HUES6 (cell line): Measurements from ENCODE around the gene TSR1.

Source experiments
- H3K27ac ChIP-seq: 2 replicates; pipeline ENCODE4 v1.7.0; 2013; ENCODE audit warnings: low read depth, mild to moderate bottlenecking, low read length, inconsistent platforms
- H3K27me3 ChIP-seq: 2 replicates; pipeline ENCODE4 v1.6.1; 2013; ENCODE audit warnings: low read length; ENCODE audit not compliant: control insufficient read depth, insufficient read depth
- H3K36me3 ChIP-seq: 2 replicates; pipeline ENCODE4 v1.6.1; 2013; ENCODE audit warnings: low read length; ENCODE audit not compliant: control insufficient read depth, insufficient read depth
- H3K4me1 ChIP-seq: 2 replicates; pipeline ENCODE4 v1.6.1; 2013; ENCODE audit warnings: low read length; ENCODE audit not compliant: control insufficient read depth, insufficient read depth
- H3K4me3 ChIP-seq: 2 replicates; pipeline ENCODE4 v1.5.1; 2013; ENCODE audit warnings: low read depth, low read length
- H3K9ac ChIP-seq: one replicate; pipeline ENCODE4 v1.6.1; 2013; ENCODE audit warnings: mild to moderate bottlenecking, low read length
- H3K9me3 ChIP-seq: 2 replicates; pipeline ENCODE4 v1.6.1; 2013; ENCODE audit warnings: low read depth, low read length; ENCODE audit not compliant: control insufficient read depth, insufficient read depth

The TSR1 gene

DNA sequence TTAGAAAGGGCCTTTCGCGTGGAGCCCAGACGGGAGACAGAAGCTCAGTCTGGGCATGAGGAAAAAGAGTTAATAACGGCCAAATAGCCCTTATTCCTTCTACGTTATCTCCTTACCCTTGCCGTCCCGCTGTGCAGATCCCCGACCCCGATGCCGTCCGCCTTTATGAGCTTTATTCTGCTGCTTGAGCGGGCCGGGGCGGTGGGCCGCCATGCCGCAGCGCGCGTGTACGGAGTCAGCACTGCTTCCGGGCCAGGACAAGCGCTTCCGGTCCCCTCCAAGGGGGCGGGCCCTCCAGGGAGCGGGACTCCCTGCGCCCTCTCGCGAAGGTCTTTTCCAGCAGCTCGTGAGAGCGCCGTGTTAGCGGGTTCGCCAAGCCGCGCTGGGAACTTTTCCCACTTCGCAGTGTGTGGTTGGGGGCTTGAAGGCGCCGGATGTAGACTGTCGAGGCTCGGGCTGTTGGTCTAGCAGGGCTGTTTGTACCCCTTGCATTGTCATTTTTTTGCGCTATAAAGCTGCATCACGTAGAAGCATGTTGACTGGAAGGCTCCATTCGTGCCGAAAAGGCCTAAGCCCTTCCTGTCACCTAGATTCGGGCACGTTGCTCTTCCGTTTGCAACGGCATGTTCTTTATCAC is at the start of gene TSR1:
TSS of gene TSR1 (minus strand) at position 243 of the 637 bp plus-strand sequence. CDS start at position 213, 30 bp downstream.
- H3K9me3 ChIP-seq: no peaks in the 10 kb centered on the region
- H3K27ac ChIP-seq: peak within 1 kb of the TSS; percentile 85
- peak within 1 kb of the TSS; percentile 96 for H3K4me3 ChIP-seq
- H3K4me1 ChIP-seq: peaks cover 15% of the 10 kb centered on the region
- peak within 1 kb of the TSS; percentile 97 for H3K9ac ChIP-seq
- peaks cover 43% of the 10 kb centered on the region for H3K36me3 ChIP-seq
- no peaks in the 10 kb centered on the region for H3K27me3 ChIP-seq

DNA sequence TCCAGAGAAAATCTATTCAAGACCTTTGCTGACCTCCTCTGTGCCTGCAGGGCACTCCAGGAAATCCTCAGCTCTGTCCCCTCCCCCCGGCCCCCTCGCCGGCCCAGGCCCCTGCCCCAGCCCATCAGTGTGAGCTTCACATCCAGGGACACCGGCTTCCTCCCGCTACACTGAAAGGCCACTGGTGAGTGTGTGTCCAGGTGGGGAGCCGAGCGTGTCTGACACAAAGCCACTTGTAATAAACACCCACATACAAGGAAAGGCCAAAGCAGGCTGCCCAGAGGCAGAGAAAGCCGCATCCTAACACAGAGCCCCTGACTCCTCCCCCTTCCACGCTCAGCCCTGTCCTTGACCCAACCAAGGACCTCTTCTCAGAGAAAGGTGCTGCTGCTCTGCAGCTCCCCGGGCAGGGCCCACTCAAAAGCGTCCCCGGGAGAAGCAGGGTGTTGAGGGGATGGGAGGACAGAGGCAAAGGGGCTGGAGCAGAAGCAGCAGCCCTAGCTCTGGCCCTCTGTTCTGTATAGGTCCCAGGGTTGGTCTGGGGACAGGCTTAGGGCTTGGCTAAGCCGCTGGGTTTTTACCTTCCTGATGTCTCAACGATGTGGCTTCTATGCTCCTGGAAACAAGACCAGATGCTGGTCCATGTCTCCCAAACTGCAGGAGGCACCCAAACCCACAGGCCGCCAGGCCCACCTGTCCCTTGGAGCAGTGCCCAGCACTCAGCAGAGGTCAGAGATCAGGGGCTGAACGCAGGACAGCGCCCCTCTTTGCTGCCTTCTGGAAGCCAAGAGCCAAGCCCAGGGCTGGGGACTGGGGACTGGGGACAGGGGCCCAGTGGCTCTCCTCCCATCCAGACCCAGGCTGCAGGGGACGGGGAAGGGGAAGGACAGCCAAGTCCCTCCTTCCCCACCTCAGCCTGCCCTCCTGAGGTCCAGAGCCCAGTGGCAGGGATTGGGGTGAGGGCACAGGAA is 49.3 kb upstream of the TSR1 start:
- no peak overlapping the region for H3K27ac ChIP-seq
- H3K36me3 ChIP-seq: peaks cover 11% of the 10 kb centered on the region
- H3K4me3 ChIP-seq: no peak overlapping the region; the same call in 1 of the 2 replicates
- no peaks in the 10 kb centered on the region for H3K27me3 ChIP-seq
- H3K9ac ChIP-seq: no peak overlapping the region
- H3K4me1 ChIP-seq: peaks cover 19% of the 10 kb centered on the region
- H3K9me3 ChIP-seq: no peaks in the 10 kb centered on the region

DNA sequence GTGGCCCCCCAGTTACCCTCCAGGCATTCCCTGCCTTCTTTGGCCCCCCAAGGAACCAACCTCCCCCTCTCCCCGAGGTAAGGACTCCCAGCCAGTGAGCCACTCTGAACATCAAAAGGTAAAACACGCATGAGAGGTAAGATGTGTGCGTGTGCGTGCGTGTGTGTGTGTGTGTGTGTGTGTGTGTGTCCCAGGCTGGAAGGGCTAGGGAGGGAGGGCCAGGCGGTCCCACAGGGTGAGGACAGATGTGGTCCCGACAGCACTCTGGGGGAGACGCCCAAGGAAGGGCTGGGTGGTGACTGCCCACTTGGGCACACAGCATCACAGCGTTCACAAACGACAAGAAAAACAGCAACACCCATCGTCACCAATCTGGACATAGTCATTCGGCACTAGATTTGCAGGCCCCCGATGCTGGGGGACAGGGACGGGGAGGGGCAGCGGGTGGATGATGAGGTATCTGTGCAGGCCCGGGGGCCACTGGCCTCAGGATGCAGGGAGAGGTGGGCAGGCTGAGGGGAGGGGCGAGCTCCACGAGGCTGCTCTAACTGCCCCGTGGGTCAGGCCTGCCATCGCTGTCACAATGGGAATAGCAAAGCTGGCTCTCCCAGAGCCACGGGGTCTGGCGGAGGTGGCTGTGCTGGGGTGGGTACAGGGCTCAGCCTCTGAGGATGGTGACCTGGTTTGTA is 48.3 kb upstream of the TSR1 start:
- H3K4me3 ChIP-seq: no peak overlapping the region
- H3K36me3 ChIP-seq: peaks cover 19% of the 10 kb centered on the region
- H3K9me3 ChIP-seq: no peaks in the 10 kb centered on the region
- H3K27ac ChIP-seq: no peak overlapping the region
- H3K27me3 ChIP-seq: no peaks in the 10 kb centered on the region
- H3K4me1 ChIP-seq: peaks cover 19% of the 10 kb centered on the region
- H3K9ac ChIP-seq: no peak overlapping the region

DNA sequence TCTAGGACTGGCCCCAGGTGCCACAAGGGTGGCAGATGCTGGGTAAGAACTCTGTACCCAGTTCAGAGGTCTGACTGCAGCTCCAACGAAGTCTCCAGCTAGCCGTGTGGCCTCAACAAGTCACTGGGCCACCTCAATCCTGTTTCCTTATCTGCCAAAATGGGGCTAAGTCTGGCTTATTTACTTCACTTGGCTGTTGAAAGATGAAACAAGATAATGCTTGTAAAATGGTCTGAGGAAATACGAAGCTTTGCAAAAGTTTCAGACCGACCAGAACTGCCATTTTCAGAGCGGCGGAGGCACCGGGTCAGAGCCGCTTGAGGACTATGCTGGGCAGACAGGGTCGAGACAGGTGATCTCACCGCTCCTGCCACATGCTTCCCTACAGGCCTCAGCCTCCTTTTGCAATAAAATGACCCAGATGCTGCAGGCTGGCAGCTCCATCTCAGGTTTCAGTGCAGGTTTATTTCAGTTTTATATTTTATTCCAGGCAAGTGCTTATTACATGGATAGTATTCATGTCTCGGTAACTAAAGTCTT is 47.4 kb upstream of the TSR1 start:
- H3K4me1 ChIP-seq: peaks cover 19% of the 10 kb centered on the region
- no peak overlapping the region for H3K4me3 ChIP-seq
- H3K27ac ChIP-seq: no peak overlapping the region
- H3K27me3 ChIP-seq: no peaks in the 10 kb centered on the region
- no peak overlapping the region for H3K9ac ChIP-seq
- H3K36me3 ChIP-seq: peaks cover 27% of the 10 kb centered on the region
- no peaks in the 10 kb centered on the region for H3K9me3 ChIP-seq

DNA sequence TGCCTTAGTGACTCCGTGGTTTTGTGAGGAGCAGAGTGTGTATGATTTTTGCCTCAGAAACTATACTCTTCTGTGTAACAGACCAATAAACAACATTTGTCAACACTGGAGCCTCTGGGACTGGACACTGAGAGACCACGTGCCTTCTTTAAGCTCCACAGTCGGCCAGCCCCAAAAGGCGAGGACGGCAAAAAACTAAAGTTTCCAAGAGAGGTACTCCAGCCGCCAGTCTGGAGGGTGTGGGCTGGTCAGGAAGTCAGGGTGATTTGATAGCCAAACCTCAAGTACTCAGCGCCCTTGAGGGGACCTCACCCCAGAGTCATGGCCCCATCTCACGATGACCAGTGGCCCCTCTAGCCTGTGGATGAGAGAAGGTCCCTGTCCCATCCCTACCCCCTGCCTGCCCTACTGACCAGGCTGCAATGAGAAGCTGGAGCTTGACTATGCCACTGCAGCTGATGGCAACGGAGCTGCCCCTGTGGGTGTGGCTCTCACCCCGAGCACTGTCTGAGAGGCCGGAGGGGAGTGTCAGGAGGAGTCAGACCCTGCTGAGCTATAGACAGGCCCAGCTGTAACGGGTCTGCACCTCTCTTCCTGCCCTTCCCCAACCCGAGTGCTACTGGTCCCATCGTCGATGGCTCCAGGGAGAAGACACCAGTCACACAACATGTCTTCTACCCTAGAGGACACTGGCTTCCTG is 44.8 kb upstream of the TSR1 start:
- H3K9me3 ChIP-seq: no peaks in the 10 kb centered on the region
- no peak overlapping the region for H3K27ac ChIP-seq
- H3K27me3 ChIP-seq: no peaks in the 10 kb centered on the region
- H3K36me3 ChIP-seq: peaks cover 40% of the 10 kb centered on the region
- no peak overlapping the region for H3K9ac ChIP-seq
- no peak overlapping the region for H3K4me3 ChIP-seq
- H3K4me1 ChIP-seq: peaks cover 19% of the 10 kb centered on the region

DNA sequence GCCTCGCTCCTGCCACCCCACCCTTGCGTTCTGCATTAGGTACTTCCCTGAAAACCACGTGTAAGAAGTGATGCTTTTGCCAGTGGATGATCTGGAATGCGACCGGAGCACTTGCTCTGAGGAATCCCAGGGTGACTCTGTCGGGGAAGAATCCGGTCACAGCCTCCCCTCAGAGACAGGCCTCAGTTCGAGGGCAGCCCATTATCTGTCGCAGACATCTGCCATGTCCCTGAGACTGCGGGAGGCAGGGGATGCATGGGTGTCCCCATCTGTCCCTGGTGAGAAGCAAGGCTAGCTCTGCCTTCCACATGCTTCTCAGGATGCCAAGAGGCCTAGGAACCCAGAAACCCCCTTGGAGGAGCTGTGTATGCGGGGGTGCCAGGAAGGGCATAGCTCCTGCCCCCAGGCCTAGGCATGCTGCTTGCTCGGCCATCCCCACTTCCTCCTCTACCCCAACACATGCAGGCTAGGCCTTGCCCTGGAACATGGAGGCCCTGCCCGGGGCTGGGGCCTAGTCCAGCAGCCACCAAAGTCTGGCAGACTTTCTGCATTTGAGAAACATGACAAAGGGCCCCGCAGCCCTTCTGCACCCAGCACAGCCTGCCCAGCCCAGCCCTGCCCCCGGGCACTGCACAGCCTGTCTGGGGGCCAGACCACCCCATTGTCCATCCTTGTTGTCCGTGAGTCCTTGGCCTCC is 44.1 kb upstream of the TSR1 start:
- peaks cover 47% of the 10 kb centered on the region for H3K36me3 ChIP-seq
- H3K27ac ChIP-seq: no peak overlapping the region
- no peak overlapping the region for H3K4me3 ChIP-seq
- H3K9ac ChIP-seq: no peak overlapping the region
- no peaks in the 10 kb centered on the region for H3K9me3 ChIP-seq
- H3K27me3 ChIP-seq: no peaks in the 10 kb centered on the region
- peaks cover 16% of the 10 kb centered on the region for H3K4me1 ChIP-seq

DNA sequence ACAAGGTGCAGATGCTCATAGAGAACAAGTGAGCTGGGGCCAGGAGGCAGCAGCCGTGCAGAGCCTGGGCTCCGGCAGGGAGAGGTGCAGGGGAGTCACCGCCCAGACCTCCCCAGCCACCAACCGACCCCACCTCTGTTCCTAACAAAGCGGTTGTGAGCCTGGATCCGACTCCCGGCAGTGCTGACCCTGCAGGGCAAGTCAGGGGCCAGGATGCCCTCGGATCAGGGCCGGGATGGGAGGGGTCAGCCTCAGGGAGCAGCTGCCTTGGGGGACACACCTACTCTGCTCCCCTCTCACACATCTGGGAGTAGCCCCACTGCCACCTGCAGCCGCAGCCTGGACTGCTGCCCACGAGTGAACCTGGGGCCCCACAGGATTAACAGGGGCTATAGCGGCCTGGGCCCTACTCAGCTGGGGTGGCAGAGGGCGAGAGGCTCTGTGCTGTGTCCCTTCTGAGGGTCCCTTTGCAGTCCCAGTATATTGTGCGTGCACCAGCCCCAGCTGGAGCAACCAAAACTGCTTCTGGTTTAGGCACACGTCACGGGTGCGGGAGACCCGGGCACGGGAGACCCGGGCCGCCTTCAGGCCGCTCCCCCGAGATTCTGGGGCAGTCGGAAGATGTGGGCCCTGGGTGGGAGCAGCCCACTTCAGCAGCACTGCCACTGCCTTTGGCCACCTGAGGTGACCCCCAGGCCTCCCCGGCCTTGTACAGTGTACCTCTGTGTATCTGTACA is 43.4 kb upstream of the TSR1 start:
- Histone ChIP-seq H3K27me3 (no peaks in the 10 kb centered on the region), H3K36me3 (peaks cover 54% of the 10 kb centered on the region), H3K4me3 (no peak overlapping the region), H3K27ac (no peak overlapping the region), H3K9ac (no peak overlapping the region), H3K9me3 (no peaks in the 10 kb centered on the region), H3K4me1 (peaks cover 9% of the 10 kb centered on the region; the same call in 1 of the 2 replicates)

DNA sequence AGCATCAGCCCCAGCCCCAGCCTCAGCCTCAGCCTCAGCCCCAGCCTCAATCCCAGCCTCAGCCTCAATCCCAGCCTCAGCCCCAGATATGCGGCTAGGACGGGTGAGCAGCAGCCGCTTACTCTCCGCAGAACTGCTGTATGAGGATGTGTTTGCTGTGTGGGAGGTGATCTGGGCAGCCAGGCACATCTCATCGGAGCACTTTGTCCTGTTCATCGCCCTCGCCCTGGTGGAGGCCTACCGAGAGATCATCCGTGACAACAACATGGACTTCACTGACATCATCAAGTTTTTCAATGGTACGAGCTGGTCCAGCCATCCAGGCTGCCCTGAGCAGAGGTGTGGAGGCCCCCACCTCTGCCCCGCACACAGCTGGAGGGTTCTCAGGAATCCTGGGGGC is 42.6 kb upstream of the TSR1 start:
- no peak overlapping the region for H3K4me3 ChIP-seq
- peaks cover 60% of the 10 kb centered on the region for H3K36me3 ChIP-seq
- H3K27ac ChIP-seq: no peak overlapping the region
- no peaks in the 10 kb centered on the region for H3K27me3 ChIP-seq
- H3K4me1 ChIP-seq: peaks cover 7% of the 10 kb centered on the region; the same call in 1 of the 2 replicates
- no peaks in the 10 kb centered on the region for H3K9me3 ChIP-seq
- H3K9ac ChIP-seq: no peak overlapping the region

DNA sequence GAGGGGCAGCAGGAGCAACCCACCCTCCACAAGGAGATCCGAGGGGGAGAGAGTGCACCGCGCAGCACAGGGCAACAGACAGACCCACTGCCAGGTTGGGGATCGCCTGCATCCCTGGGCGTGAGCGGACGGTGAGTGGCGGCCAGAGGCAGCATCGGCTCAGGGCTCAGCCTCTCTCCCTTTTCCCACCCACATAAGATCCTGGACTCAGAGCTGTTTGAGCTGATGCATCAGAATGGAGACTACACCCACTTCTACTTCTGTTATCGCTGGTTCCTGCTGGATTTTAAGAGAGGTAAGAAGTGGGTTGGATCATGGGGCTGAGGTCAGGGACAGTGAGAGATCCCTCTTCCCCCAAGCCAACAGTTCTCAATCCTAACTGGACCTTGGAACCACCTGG is 41.4 kb upstream of the TSR1 start:
- no peaks in the 10 kb centered on the region for H3K27me3 ChIP-seq
- H3K4me3 ChIP-seq: no peak overlapping the region
- H3K9ac ChIP-seq: no peak overlapping the region
- no peaks in the 10 kb centered on the region for H3K4me1 ChIP-seq
- H3K36me3 ChIP-seq: peaks cover 72% of the 10 kb centered on the region
- no peaks in the 10 kb centered on the region for H3K9me3 ChIP-seq
- no peak overlapping the region for H3K27ac ChIP-seq
